ENCODE data around the gene CCNG2. TPM values are rescaled to one million over a fixed set of nuclear protein-coding genes. Genes with fewer than 3 reads are reported as not detected.

CCNG2 gene
- total RNA-seq, 1 experiment from 2014 or later: 25.6 TPM

DNA sequence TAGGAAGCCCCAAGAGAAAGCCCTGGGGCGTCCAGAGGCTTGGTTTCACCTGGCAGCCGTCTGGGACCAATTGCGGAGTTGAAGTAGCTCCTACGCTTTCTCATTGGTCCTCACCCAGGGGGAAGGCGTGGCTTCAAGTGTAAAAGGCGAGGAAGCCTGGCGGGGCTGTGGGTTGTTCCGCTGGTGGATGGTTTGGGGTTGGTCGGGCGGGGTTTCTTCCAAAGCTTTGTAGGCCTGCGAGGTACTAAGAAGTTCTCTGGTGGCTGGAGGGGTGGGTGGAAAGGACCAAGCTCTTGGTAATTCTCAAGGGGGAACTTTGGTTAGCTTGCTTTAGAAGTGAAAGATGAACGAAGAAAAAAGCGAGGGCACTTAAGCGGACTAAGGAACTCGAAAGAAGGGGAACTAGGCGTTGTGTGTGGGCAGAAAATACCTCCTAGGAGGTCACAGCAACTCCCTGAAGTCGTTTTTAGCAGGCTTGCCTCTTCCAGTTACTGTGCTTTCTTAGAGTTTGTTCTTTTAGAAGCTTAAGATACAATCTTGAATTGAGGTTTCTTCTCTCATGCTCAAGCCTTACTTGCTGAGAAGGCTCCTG is 36.6 kb downstream of the CCNG2 start:
- Histone ChIP-seq H3K4me3 (ENCODE audit: low read depth, low read length) (no peak overlapping the region), H3K4me1 (peaks cover 13% of the 10 kb centered on the region), H3K36me3 (ENCODE audit: control insufficient read depth, insufficient read depth, low read length) (no peaks in the 10 kb centered on the region), H3K9me3 (no peaks in the 10 kb centered on the region), H3K27me3 (replicated peaks; ENCODE audit: control insufficient read depth, insufficient read depth, low read length) (no peaks in the 10 kb centered on the region)
- intact Hi-C loops (cut with micrococcal nuclease; ENCODE audit: unreplicated experiment): no loop called here
- H3K4me3 Mint-ChIP-seq (ENCODE audit: unreplicated experiment): no peak overlapping the region
- no peak for DNase-seq
- no peaks in the 10 kb centered on the region for H3K36me3 Mint-ChIP-seq (ENCODE audit: insufficient read depth, unreplicated experiment)
- ChIA-PET CTCF (interaction anchor here (1.7 kb wide), 1 partner anchor 10 kb away, joined by 7 read pairs; no protein-coding TSS in a partner anchor), POLR2A (no interaction called here)
- no peak overlapping the region for H3K27ac Mint-ChIP-seq (ENCODE audit: unreplicated experiment)
- H3K27me3 Mint-ChIP-seq (ENCODE audit: insufficient read depth, unreplicated experiment): no peaks in the 10 kb centered on the region
- H3K9me3 Mint-ChIP-seq (ENCODE audit: unreplicated experiment): no peaks in the 10 kb centered on the region
- peaks cover 8% of the 10 kb centered on the region for H3K4me1 Mint-ChIP-seq (ENCODE audit: low read depth, unreplicated experiment)
- TF ChIP-seq, protein P1, sequence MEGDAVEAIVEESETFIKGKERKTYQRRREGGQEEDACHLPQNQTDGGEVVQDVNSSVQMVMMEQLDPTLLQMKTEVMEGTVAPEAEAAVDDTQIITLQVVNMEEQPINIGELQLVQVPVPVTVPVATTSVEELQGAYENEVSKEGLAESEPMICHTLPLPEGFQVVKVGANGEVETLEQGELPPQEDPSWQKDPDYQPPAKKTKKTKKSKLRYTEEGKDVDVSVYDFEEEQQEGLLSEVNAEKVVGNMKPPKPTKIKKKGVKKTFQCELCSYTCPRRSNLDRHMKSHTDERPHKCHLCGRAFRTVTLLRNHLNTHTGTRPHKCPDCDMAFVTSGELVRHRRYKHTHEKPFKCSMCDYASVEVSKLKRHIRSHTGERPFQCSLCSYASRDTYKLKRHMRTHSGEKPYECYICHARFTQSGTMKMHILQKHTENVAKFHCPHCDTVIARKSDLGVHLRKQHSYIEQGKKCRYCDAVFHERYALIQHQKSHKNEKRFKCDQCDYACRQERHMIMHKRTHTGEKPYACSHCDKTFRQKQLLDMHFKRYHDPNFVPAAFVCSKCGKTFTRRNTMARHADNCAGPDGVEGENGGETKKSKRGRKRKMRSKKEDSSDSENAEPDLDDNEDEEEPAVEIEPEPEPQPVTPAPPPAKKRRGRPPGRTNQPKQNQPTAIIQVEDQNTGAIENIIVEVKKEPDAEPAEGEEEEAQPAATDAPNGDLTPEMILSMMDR (IDR thresholded peaks at IDR 0.05; ENCODE audit: insufficient read depth in 1 of 2, low read depth in 1 of 2, low read length in 1 of 2, severe bottlenecking in 1 of 2, unreplicated experiment in 1 of 2): no peak
- no TSS peak for BruUV-seq (replicated peaks)

DNA sequence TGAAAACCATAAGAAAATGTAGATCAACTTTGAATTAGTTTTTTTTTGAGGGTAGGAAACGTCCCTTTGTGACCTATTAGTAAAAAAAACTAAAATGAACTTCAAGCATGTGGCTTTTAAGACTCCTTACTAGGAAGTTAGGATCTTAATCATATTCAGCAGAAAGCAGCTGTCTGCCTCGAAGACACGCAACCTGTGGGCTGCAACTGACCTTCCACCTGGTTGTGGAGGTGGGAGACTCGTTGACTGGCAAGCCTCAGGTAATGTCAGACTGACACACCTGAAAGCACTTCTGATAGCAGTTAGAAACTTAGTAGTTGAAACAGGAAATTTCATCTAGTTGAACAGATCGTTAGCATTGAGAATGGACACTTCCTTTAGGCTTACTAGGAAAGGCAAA is 37.4 kb downstream of the CCNG2 start:
- ChIA-PET CTCF (interaction anchor here (1.7 kb wide), 1 partner anchor 9 kb away, joined by 7 read pairs; no protein-coding TSS in a partner anchor), POLR2A (no interaction called here)
- no peaks in the 10 kb centered on the region for H3K9me3 Mint-ChIP-seq (ENCODE audit: unreplicated experiment)
- H3K27me3 Mint-ChIP-seq (ENCODE audit: insufficient read depth, unreplicated experiment): no peaks in the 10 kb centered on the region
- no peak overlapping the region for H3K4me3 Mint-ChIP-seq (ENCODE audit: unreplicated experiment)
- no peak overlapping the region for H3K27ac Mint-ChIP-seq (ENCODE audit: unreplicated experiment)
- peaks cover 8% of the 10 kb centered on the region for H3K4me1 Mint-ChIP-seq (ENCODE audit: low read depth, unreplicated experiment)
- no peaks in the 10 kb centered on the region for H3K9me3 ChIP-seq
- no peaks in the 10 kb centered on the region for H3K36me3 Mint-ChIP-seq (ENCODE audit: insufficient read depth, unreplicated experiment)
- intact Hi-C loops (cut with micrococcal nuclease; ENCODE audit: unreplicated experiment): no loop called here
- H3K4me1 ChIP-seq: peaks cover 13% of the 10 kb centered on the region
- DNase-seq: no peak
- H3K4me3 ChIP-seq (ENCODE audit: low read depth, low read length): no peak overlapping the region
- no peaks in the 10 kb centered on the region for H3K36me3 ChIP-seq (ENCODE audit: control insufficient read depth, insufficient read depth, low read length)
- TF ChIP-seq, protein P1 (IDR thresholded peaks at IDR 0.05; ENCODE audit: insufficient read depth in 1 of 2, low read depth in 1 of 2, low read length in 1 of 2, severe bottlenecking in 1 of 2, unreplicated experiment in 1 of 2): no peak
- BruUV-seq (replicated peaks): no TSS peak
- no peaks in the 10 kb centered on the region for H3K27me3 ChIP-seq (replicated peaks; ENCODE audit: control insufficient read depth, insufficient read depth, low read length)

DNA sequence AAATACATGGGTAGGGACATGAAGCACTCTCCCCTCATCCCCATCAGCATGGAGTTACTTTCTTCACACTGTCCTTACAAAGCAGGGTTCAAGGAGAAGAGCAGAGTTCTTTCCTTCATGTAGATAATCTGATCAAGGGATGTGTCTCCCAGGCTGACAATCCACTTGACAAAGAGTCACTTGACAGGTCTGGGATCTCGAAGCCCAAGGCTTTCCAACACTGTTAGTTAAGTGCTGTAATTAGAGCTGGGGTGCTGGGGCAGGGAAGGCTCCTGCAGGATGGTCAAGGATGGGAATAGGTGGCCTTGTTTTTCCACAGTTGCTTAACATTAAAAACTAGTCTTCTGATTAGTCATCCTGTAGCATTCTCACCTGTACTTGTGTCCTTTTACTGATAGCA is 38.0 kb downstream of the CCNG2 start:
- Histone ChIP-seq H3K4me1 (peaks cover 9% of the 10 kb centered on the region), H3K9me3 (no peaks in the 10 kb centered on the region), H3K36me3 (ENCODE audit: control insufficient read depth, insufficient read depth, low read length) (no peaks in the 10 kb centered on the region), H3K27me3 (replicated peaks; ENCODE audit: control insufficient read depth, insufficient read depth, low read length) (no peaks in the 10 kb centered on the region), H3K4me3 (ENCODE audit: low read depth, low read length) (no peak overlapping the region)
- Mint-ChIP-seq H3K4me1 (ENCODE audit: low read depth, unreplicated experiment) (peaks cover 6% of the 10 kb centered on the region), H3K27me3 (ENCODE audit: insufficient read depth, unreplicated experiment) (no peaks in the 10 kb centered on the region), H3K27ac (ENCODE audit: unreplicated experiment) (no peak overlapping the region), H3K36me3 (ENCODE audit: insufficient read depth, unreplicated experiment) (no peaks in the 10 kb centered on the region), H3K9me3 (ENCODE audit: unreplicated experiment) (no peaks in the 10 kb centered on the region), H3K4me3 (ENCODE audit: unreplicated experiment) (no peak overlapping the region)
- CTCF ChIA-PET: no interaction called here
- TF ChIP-seq, protein P1 (IDR thresholded peaks at IDR 0.05; ENCODE audit: insufficient read depth in 1 of 2, low read depth in 1 of 2, low read length in 1 of 2, severe bottlenecking in 1 of 2, unreplicated experiment in 1 of 2): no peak
- DNase-seq: no peak
- no TSS peak for BruUV-seq (replicated peaks)
- POLR2A ChIA-PET: no interaction called here
- intact Hi-C loops (cut with micrococcal nuclease; ENCODE audit: unreplicated experiment): no loop called here
